Heart right ventricle (tissue), 16 donors: Measurements from ENCODE around the gene ZNF581. TPM values are rescaled to one million over a fixed set of nuclear protein-coding genes. Genes with fewer than 3 reads are reported as not detected.

ENCODE experiments used
- ATAC-seq, 8 donors: fragments of 200-7000 bp; cut with Tn5 transposase; one replicate each; pipeline ENCODE4 v1.9.1; 2020; ENCODE audit warnings: mild to moderate bottlenecking in 8 of 8, moderate library complexity in 8 of 8, moderate number of reproducible peaks in 1 of 8
- DNase-seq, 2 donors: peaks; one replicate each; pipeline ENCODE4 v3.0.0-alpha.2; 2020
- H3K27ac ChIP-seq, 10 donors: fragments of 200-600 bp; sonication (generic) in 2 of 10; one replicate each; pipeline versions ENCODE4 v1.5.0 to v1.8.0; 2020 to 2022; ENCODE audit warnings: mild to moderate bottlenecking in 3 of 10
- H3K27me3 ChIP-seq, 7 donors: fragments of 200-600 bp; one replicate each; pipeline ENCODE4 v1.8.0; 2021 to 2022; ENCODE audit warnings: mild to moderate bottlenecking in 2 of 7
- H3K36me3 ChIP-seq, 9 donors: fragments of 200-600 bp; sonication (generic) in 1 of 9; one replicate each; pipeline versions ENCODE4 v1.5.0 to v1.8.0; 2020 to 2022; ENCODE audit warnings: mild to moderate bottlenecking in 2 of 9
- H3K4me1 ChIP-seq, 9 donors: fragments of 200-600 bp; sonication (generic) in 1 of 9; one replicate each; pipeline versions ENCODE4 v1.5.0 to v1.8.0; 2020 to 2022; ENCODE audit warnings: mild to moderate bottlenecking in 4 of 9
- H3K4me3 ChIP-seq, 10 donors: fragments of 200-600 bp; sonication (generic) in 2 of 10; one replicate each; pipeline versions ENCODE4 v1.5.0 to v1.8.0; 2020 to 2022; ENCODE audit warnings: mild to moderate bottlenecking in 7 of 10, moderate library complexity in 2 of 10
- H3K9me3 ChIP-seq, 11 donors: fragments of 200-600 bp in 10 of 11; sonication (generic) in 2 of 11; one replicate each; pipeline versions ENCODE4 v1.5.0 to v1.8.0; 2013 to 2022; ENCODE audit warnings: mild to moderate bottlenecking in 2 of 11, control low read depth in 1 of 11, moderate library complexity in 1 of 11
- WGBS, 2 donors: extraction: QIAGEN DNeasy Blood & Tissue Kit; methylation state at CpG; one replicate each; pipeline ENCODE4 v1.1.7; 2013; ENCODE audit warnings: inconsistent platforms in 1 of 2; 5-methylcytosine and 5-hydroxymethylcytosine counted together
- intact Hi-C, 10 donors: fragments of 100-400 bp; cut with DNase I; formaldehyde crosslinking; loops; one replicate each; pipeline versions ENCODE4 v1.11.1 to v1.14.2; 2022
- polyA plus RNA-seq, 2 donors: library from polyadenylated mRNA; stranded (reverse); fragments of 200-250 nt; gene quantifications; one replicate each; pipeline ENCODE4 v1.2.3, GENCODE V29; 2013
- total RNA-seq, 10 donors: library from RNA; stranded (reverse); fragmentation: NEBNext Ultra II Directional in 3 of 10; extraction: Animal tissue kit (Norgen Biotek cat#: 25700) in 3 of 10; gene quantifications; one replicate each; pipeline versions ENCODE4 v1.2.1 to v1.2.4, GENCODE V29; 2021 to 2023
- TF ChIP-seq, protein P1 (sequence below), 9 donors: fragments of 200-600 bp; sonication (generic) in 2 of 9; IDR thresholded peaks; one replicate each; pipeline versions ENCODE4 v1.5.0 to v1.8.0; 2021 to 2022; ENCODE audit warnings: antibody characterized with exemption in 9 of 9, mild to moderate bottlenecking in 5 of 9, moderate library complexity in 1 of 9
- donor health status: Arrhythmogenic right ventricular cardiomyopathy.
- donor health status: ischemic (EF 13 %, LVEDD 7.1; RV severe dilation, severe dysfunction).
- donor health status: healthy with polysubstance abuse.
- donor health status: DM: no; HTN: yes; CAD: no.
- donor health status: DM: no; HTN: no; CAD: no.
- donor health status: ischemic (EF 25% LVEDD 6.9; RV normal size, moderate dysfunction).
- donor health status: ischemic (EF 25% LVEDD 5.7; RV mildly dilated, moderate dysfunction).
- donor health status: healthy.
- donor health status: DM: yes; HTN: yes; CAD: no.
- donor health status: Ischemic cardiomyopathy.
- donor health status: ischemic (EF 35%, LVEDD 5.7; RV mildly dilated, moderate dysfunction).
- donor health status: nonischemic (EF 11% LVEDD 7.7; RV severe dilation, severe dysfunction).
- donor health status: DM: yes; HTN: yes; CAD: no.
- donor health status: PGD.
- donor health status: ischemic (EF 29% LVEDD 5.4; RV normal size, mild dysfunction).
- donor health status: nonischemic (EF 23%, LVEDD 6.1; RV moderate dilation, normal function).

The ZNF581 gene
- total and polyA plus RNA-seq, 12 donors = 4.0 to 15.6 (median 6.5) TPM

DNA sequence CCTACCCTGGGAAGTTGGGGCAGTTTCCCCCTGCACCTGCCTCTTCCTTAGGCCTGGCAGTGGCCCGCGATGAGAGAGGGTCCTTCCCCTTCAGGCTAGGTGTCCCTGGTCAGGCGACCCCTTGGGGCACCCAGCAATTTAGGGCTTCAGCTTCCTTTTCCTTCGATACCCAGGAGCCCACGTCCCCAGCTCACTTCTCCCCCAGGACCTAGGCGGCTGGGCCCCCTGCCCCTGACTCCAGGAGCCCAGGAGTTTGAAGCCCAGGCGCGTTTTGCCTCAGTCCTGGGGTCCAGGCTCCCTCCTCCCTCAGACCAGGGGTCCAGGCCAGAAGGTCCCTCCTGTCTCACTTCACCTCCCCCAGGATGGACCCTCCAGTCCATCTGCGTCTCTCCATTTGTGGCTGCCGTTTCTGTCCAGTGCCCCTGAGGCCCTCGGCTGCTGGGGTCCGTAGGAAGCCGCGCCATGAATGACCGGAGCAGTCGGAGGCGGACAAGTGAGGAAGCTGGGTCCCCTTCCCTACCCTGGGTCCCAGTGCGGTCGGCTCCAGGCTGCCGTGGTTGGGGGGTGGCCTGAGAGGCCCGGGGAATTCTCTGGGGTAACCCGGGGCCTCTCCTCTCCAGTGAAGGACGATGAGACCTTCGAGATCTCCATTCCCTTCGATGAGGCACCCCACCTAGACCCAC is 5.3 kb downstream of the ZNF581 start:
- Histone ChIP-seq H3K4me1 (peaks cover 14 to 56% (median 41%) of the 10 kb centered on the region in 9 donors), H3K27ac (peak overlapping the region; percentile 70 to 92 (median 88)), H3K4me3 (peak overlapping the region; percentile 77 to 98 (median 88)), H3K27me3 (no peaks in the 10 kb centered on the region), H3K9me3 (no peaks in the 10 kb centered on the region), H3K36me3 (peaks cover 0 to 32% (median 8%) of the 10 kb centered on the region in 9 donors)
- intact Hi-C loops = no loop called here
- 25 to 28% methylated on average over 25 of the region's 25 CpGs for WGBS, 2 donors
- TF ChIP-seq, protein P1, sequence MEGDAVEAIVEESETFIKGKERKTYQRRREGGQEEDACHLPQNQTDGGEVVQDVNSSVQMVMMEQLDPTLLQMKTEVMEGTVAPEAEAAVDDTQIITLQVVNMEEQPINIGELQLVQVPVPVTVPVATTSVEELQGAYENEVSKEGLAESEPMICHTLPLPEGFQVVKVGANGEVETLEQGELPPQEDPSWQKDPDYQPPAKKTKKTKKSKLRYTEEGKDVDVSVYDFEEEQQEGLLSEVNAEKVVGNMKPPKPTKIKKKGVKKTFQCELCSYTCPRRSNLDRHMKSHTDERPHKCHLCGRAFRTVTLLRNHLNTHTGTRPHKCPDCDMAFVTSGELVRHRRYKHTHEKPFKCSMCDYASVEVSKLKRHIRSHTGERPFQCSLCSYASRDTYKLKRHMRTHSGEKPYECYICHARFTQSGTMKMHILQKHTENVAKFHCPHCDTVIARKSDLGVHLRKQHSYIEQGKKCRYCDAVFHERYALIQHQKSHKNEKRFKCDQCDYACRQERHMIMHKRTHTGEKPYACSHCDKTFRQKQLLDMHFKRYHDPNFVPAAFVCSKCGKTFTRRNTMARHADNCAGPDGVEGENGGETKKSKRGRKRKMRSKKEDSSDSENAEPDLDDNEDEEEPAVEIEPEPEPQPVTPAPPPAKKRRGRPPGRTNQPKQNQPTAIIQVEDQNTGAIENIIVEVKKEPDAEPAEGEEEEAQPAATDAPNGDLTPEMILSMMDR (IDR thresholded peaks at IDR 0.05) = no peak
- no peak for DNase-seq
- no peak for ATAC-seq

- H3K27ac ChIP-seq = peak overlapping the region in 8 of 10 donors; percentile 83 to 92 (median 90)
- TF ChIP-seq, protein P1 (IDR thresholded peaks at IDR 0.05) = no peak
- 77 to 82% methylated on average over 17 of the region's 17 CpGs for WGBS, 2 donors
Observed at GRCh38 chr19:55649268-55650125, 6.0 kb downstream of the ZNF581 start.

GRCh38 chr19:55650126-55650557 is 6.7 kb downstream of the ZNF581 start:
- TF ChIP-seq, protein P1 (IDR thresholded peaks at IDR 0.05) = no peak
- Histone ChIP-seq H3K36me3 (peaks cover 0 to 26% (median 4%) of the 10 kb centered on the region in 9 donors), H3K4me3 (no peak overlapping the region), H3K27ac (no peak overlapping the region), H3K4me1 (peaks cover 14 to 42% (median 29%) of the 10 kb centered on the region in 9 donors), H3K9me3 (no peaks in the 10 kb centered on the region), H3K27me3 (no peaks in the 10 kb centered on the region)
- no peak for DNase-seq
- ATAC-seq = no peak
- 90 to 93% methylated on average over 4 of the region's 4 CpGs for WGBS, 2 donors
- intact Hi-C loops = no loop called here

More at GRCh38 chr19:55649268-55650125, 6.0 kb downstream of the ZNF581 start:
- ATAC-seq = no peak
- intact Hi-C loops = no loop called here
- Histone ChIP-seq H3K4me3 (peak overlapping the region in 5 of 10 donors; percentile 77 to 92 (median 90)), H3K4me1 (peaks cover 14 to 48% (median 35%) of the 10 kb centered on the region in 9 donors), H3K27me3 (no peaks in the 10 kb centered on the region), H3K9me3 (no peaks in the 10 kb centered on the region), H3K36me3 (peaks cover 0 to 32% (median 8%) of the 10 kb centered on the region in 9 donors)
- no peak for DNase-seq

DNA sequence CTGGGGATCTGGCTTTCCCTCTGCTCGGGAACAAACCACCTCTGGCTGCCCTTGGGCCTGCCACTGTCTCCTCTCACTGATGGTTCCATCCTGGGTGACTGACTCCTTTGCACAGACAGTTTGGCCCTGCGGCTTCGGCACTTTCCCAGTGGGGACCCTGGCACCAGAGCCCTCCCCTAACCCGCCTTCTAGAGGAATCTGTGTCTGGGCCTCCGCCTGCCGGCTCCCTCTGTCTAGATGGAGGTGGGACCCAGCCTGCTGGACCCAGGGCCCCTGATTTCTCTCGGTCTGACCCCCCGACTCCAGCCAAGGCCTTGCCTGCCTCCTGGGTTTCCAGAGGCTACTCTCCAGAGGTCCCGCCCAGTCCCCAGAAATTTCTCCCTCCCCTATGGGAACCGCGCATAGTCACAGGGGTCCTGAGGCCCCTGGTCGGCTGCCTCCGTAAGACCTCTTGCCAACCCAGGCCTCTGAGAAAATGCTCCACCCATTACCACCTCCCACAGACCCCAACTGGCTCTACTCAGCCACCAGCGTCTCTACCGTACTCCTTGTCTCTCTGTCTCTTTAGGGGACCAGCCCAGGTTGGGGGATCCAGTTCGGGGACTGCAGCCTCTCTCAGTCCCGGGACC is 7.3 kb downstream of the ZNF581 start:
- TF ChIP-seq, protein P1 (IDR thresholded peaks at IDR 0.05) = no peak
- H3K27me3 ChIP-seq = no peaks in the 10 kb centered on the region
- no peak for DNase-seq
- no peak overlapping the region for H3K4me3 ChIP-seq
- peaks cover 14 to 42% (median 33%) of the 10 kb centered on the region in 9 donors for H3K4me1 ChIP-seq
- no peak overlapping the region for H3K27ac ChIP-seq
- H3K9me3 ChIP-seq = no peaks in the 10 kb centered on the region
- intact Hi-C loops = no loop called here
- WGBS, 2 donors = 90 to 91% methylated on average over 17 of the region's 17 CpGs
- ATAC-seq = no peak
- H3K36me3 ChIP-seq = peaks cover 0 to 20% (median 0%) of the 10 kb centered on the region in 9 donors
